D341Med (cell line): ENCODE data around the gene TPCN1.

Experiments used
- DNase-seq: peaks from one replicate; pipeline ENCODE4 v3.0.0; 2012; ENCODE audit warnings: low spot score

TPCN1 gene

GRCh38 chr12:113260636-113261300 is 39.5 kb downstream of the TPCN1 start:
- no peak for DNase-seq

GRCh38 chr12:113261847-113262470 is 40.7 kb downstream of the TPCN1 start:
- no peak for DNase-seq

- no peak for DNase-seq
Observed at GRCh38 chr12:113262710-113263109, 41.4 kb downstream of the TPCN1 start.

- DNase-seq: peak; percentile 12
Observed at GRCh38 chr12:113263431-113263963, 42.2 kb downstream of the TPCN1 start.

- no peak for DNase-seq
Observed at GRCh38 chr12:113266106-113266895, 45.0 kb downstream of the TPCN1 start.

GRCh38 chr12:113267621-113268020 is 46.4 kb downstream of the TPCN1 start:
- no peak for DNase-seq

GRCh38 chr12:113268136-113268535 is 46.9 kb downstream of the TPCN1 start:
- no peak for DNase-seq

GRCh38 chr12:113268621-113269020 is 47.4 kb downstream of the TPCN1 start:
- no peak for DNase-seq

- no peak for DNase-seq
Observed at GRCh38 chr12:113269257-113269943, 48.1 kb downstream of the TPCN1 start.

GRCh38 chr12:113270709-113271009 is 49.4 kb downstream of the TPCN1 start:
- DNase-seq: no peak

- DNase-seq: no peak
Observed at GRCh38 chr12:113271466-113271852, 50.2 kb downstream of the TPCN1 start.

- no peak for DNase-seq
Observed at GRCh38 chr12:113271853-113272561, 50.7 kb downstream of the TPCN1 start.

GRCh38 chr12:113273053-113273725 is 51.9 kb downstream of the TPCN1 start:
- DNase-seq: no peak

GRCh38 chr12:113274848-113275247 is 53.6 kb downstream of the TPCN1 start:
- DNase-seq: peak; percentile 9

- no peak for DNase-seq
Observed at GRCh38 chr12:113276306-113276705, 55.0 kb downstream of the TPCN1 start.

GRCh38 chr12:113276946-113277500 is 55.8 kb downstream of the TPCN1 start:
- peak; percentile 12 for DNase-seq

- DNase-seq: peak; percentile 21
Observed at GRCh38 chr12:113277511-113277910, 56.2 kb downstream of the TPCN1 start.

GRCh38 chr12:113278141-113278540 is 56.9 kb downstream of the TPCN1 start:
- no peak for DNase-seq

GRCh38 chr12:113278633-113279032 is 57.4 kb downstream of the TPCN1 start:
- no peak for DNase-seq

GRCh38 chr12:113284751-113285150 is 63.5 kb downstream of the TPCN1 start:
- no peak for DNase-seq
